ENCODE data around the gene SHPK.

DNA sequence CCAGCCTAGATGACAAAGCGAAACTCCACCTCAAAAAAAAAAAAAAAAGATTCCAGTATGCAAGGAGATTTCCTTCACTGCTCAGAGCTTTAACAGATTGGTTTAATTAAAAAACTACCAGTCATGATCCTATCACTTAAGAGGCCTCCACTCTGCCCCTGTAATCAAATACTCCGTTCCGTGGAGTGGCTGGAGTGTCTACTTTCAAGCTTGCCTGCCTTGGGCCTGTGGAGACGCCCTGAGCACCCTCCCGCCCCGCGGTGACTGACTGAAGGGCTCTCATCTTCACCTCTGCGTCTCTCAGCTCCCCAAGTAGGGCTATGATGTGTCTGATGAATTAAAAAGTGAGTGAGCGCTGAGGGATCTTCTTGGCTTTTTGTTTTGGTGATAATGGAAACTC, 53.1 kb downstream of the SHPK start:
- TF ChIP-seq, protein P1, sequence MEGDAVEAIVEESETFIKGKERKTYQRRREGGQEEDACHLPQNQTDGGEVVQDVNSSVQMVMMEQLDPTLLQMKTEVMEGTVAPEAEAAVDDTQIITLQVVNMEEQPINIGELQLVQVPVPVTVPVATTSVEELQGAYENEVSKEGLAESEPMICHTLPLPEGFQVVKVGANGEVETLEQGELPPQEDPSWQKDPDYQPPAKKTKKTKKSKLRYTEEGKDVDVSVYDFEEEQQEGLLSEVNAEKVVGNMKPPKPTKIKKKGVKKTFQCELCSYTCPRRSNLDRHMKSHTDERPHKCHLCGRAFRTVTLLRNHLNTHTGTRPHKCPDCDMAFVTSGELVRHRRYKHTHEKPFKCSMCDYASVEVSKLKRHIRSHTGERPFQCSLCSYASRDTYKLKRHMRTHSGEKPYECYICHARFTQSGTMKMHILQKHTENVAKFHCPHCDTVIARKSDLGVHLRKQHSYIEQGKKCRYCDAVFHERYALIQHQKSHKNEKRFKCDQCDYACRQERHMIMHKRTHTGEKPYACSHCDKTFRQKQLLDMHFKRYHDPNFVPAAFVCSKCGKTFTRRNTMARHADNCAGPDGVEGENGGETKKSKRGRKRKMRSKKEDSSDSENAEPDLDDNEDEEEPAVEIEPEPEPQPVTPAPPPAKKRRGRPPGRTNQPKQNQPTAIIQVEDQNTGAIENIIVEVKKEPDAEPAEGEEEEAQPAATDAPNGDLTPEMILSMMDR (IDR thresholded peaks at IDR 0.05; ENCODE audit: insufficient read depth, low read length, poor library complexity, severe bottlenecking): no peak
- no peak for TF ChIP-seq EZH2phosphoT487 (conservative IDR thresholded peaks at IDR 0.05; ENCODE audit: low read length)

Measured in SU-DHL-6 (cell line).